Sigmoid colon (tissue), 7 donors: ENCODE results near the gene HMCN1. TPM values are rescaled to one million over a fixed set of nuclear protein-coding genes. Genes with fewer than 3 reads are reported as not detected.

Experiments used
- DNase-seq: peaks from one replicate; pipeline ENCODE4 v3.0.0-alpha.2; 2019
- H3K27ac ChIP-seq, 4 donors: fragments of 200-600 bp; sonication (generic); one replicate each; pipeline ENCODE4 v1.5.1; 2016 to 2019; ENCODE audit warnings: mild to moderate bottlenecking in 1 of 4
- H3K27me3 ChIP-seq, 3 donors: fragments of 200-600 bp; sonication (generic); one replicate each; pipeline ENCODE4 v1.5.1; 2019; ENCODE audit warnings: mild to moderate bottlenecking in 1 of 3
- H3K36me3 ChIP-seq, 4 donors: fragments of 200-600 bp; sonication (generic); one replicate each; pipeline ENCODE4 v1.5.1; 2016 to 2019
- H3K4me1 ChIP-seq, 4 donors: fragments of 200-600 bp; sonication (generic); one replicate each; pipeline ENCODE4 v1.5.1; 2017 to 2019
- H3K4me3 ChIP-seq, 4 donors: fragments of 200-600 bp; sonication (generic); one replicate each; pipeline ENCODE4 v1.5.1; 2017 to 2019; ENCODE audit warnings: mild to moderate bottlenecking in 2 of 4, moderate library complexity in 1 of 4
- H3K9me3 ChIP-seq, 4 donors: fragments of 200-600 bp in 3 of 4; sonication (generic) in 3 of 4; one replicate each; pipeline versions ENCODE4 v1.5.1 to v1.6.1; 2013 to 2019
- CTCF ChIP-seq, 4 experiments: fragments of 450-650 bp in 3 of 4; fragments of 200-600 bp in 1 of 4; IDR thresholded peaks; one replicate each; pipeline ENCODE4 v1.5.1; 2016 to 2019; ENCODE audit warnings: antibody characterized with exemption in 4 of 4, mild to moderate bottlenecking in 3 of 4, moderate library complexity in 2 of 4
- EP300 ChIP-seq, 4 donors: sonication (generic); formaldehyde crosslinking; IDR thresholded peaks; one replicate each; pipeline ENCODE4 v1.6.1; 2017; ENCODE audit warnings: antibody characterized with exemption in 4 of 4
- POLR2A ChIP-seq, 2 donors: fragments of 450-650 bp; IDR thresholded peaks; one replicate each; pipeline ENCODE4 v1.6.1; 2016; ENCODE audit warnings: antibody characterized with exemption in 2 of 2, mild to moderate bottlenecking in 2 of 2, moderate library complexity in 2 of 2
- POLR2AphosphoS5 ChIP-seq, 4 donors: sonication (generic); formaldehyde crosslinking; IDR thresholded peaks; one replicate each; pipeline ENCODE4 v1.6.1; 2017; ENCODE audit warnings: antibody characterized with exemption in 4 of 4
- WGBS, 2 donors: extraction: QIAGEN DNeasy Blood & Tissue Kit; methylation state at CpG; one replicate each; pipeline ENCODE4 v1.1.7; 2013; 5-methylcytosine and 5-hydroxymethylcytosine counted together
- intact Hi-C: fragments of 100-400 bp; cut with DNase I; formaldehyde crosslinking; loops from one replicate; pipeline ENCODE4 v1.15.1; 2023
- polyA plus RNA-seq, 3 donors: library from polyadenylated mRNA; stranded (reverse); fragments of 200-250 nt; gene quantifications; one replicate each; pipeline ENCODE4 v1.2.3, GENCODE V29; 2013
- total RNA-seq, 4 donors: library from RNA; depleted of rRNA; stranded (reverse); fragments of >200 nt; gene quantifications; one replicate each; pipeline ENCODE4 v1.1.0, GENCODE V29; 2016
- donor health status: healthy with polysubstance abuse.
- donor health status: Bipolar disorder and iron deficiency.
- donor health status: healthy.

The HMCN1 gene
- total and polyA plus RNA-seq, 7 donors: under 0.01 to 22.7 (median 6.7) TPM

GRCh38 chr1:185834371-185834905 lies 100.2 kb downstream of the HMCN1 start:
- no peak overlapping the region for H3K4me3 ChIP-seq
- no peaks in the 10 kb centered on the region for H3K27me3 ChIP-seq
- TF ChIP-seq EP300 (IDR thresholded peaks at IDR 0.05) (no peak), POLR2A (IDR thresholded peaks at IDR 0.05) (no peak), POLR2AphosphoS5 (IDR thresholded peaks at IDR 0.05) (no peak), CTCF (IDR thresholded peaks at IDR 0.05) (no peak)
- H3K9me3 ChIP-seq: no peaks in the 10 kb centered on the region
- no peaks in the 10 kb centered on the region for H3K36me3 ChIP-seq
- WGBS, 2 donors: 58 to 69% methylated on average over 2 of the region's 2 CpGs
- DNase-seq: no peak
- intact Hi-C loops: no loop called here
- no peak overlapping the region for H3K27ac ChIP-seq
- peaks cover 0 to 5% (median 0%) of the 10 kb centered on the region in 4 donors for H3K4me1 ChIP-seq

GRCh38 chr1:185835191-185835590 lies 101.0 kb downstream of the HMCN1 start:
- WGBS, 2 donors: 96 to 98% methylated on average over 1 of the region's 1 CpG
- H3K36me3 ChIP-seq: no peaks in the 10 kb centered on the region
- TF ChIP-seq POLR2AphosphoS5 (IDR thresholded peaks at IDR 0.05) (no peak), EP300 (IDR thresholded peaks at IDR 0.05) (no peak), POLR2A (IDR thresholded peaks at IDR 0.05) (no peak), CTCF (IDR thresholded peaks at IDR 0.05) (no peak)
- no peak overlapping the region for H3K27ac ChIP-seq
- intact Hi-C loops: no loop called here
- H3K4me1 ChIP-seq: peaks cover 0 to 5% (median 0%) of the 10 kb centered on the region in 4 donors
- H3K9me3 ChIP-seq: no peaks in the 10 kb centered on the region
- DNase-seq: no peak
- H3K27me3 ChIP-seq: no peaks in the 10 kb centered on the region
- H3K4me3 ChIP-seq: no peak overlapping the region

GRCh38 chr1:185837711-185838110 lies 103.5 kb downstream of the HMCN1 start:
- no peak for TF ChIP-seq POLR2AphosphoS5 (IDR thresholded peaks at IDR 0.05)
- no peak for TF ChIP-seq POLR2A (IDR thresholded peaks at IDR 0.05)
- TF ChIP-seq CTCF (IDR thresholded peaks at IDR 0.05): no peak
- TF ChIP-seq EP300 (IDR thresholded peaks at IDR 0.05): no peak
- H3K36me3 ChIP-seq: no peaks in the 10 kb centered on the region
- 76 to 78% methylated on average over 1 of the region's 1 CpG for WGBS, 2 donors
- H3K27me3 ChIP-seq: no peaks in the 10 kb centered on the region
- no peaks in the 10 kb centered on the region for H3K9me3 ChIP-seq
- intact Hi-C loops: no loop called here
- no peak for DNase-seq
- H3K4me1 ChIP-seq: peaks cover 0 to 5% (median 0%) of the 10 kb centered on the region in 4 donors
- H3K4me3 ChIP-seq: no peak overlapping the region
- no peak overlapping the region for H3K27ac ChIP-seq

- no peak overlapping the region for H3K4me3 ChIP-seq
- TF ChIP-seq EP300 (IDR thresholded peaks at IDR 0.05) (no peak), CTCF (IDR thresholded peaks at IDR 0.05) (no peak), POLR2AphosphoS5 (IDR thresholded peaks at IDR 0.05) (no peak), POLR2A (IDR thresholded peaks at IDR 0.05) (no peak)
- no peaks in the 10 kb centered on the region for H3K9me3 ChIP-seq
- H3K4me1 ChIP-seq: peaks cover 0 to 6% (median under 1%) of the 10 kb centered on the region in 4 donors
- intact Hi-C loops: no loop called here
- 89 to 90% methylated on average over 2 of the region's 2 CpGs for WGBS, 2 donors
- no peaks in the 10 kb centered on the region for H3K27me3 ChIP-seq
- DNase-seq: no peak
- no peaks in the 10 kb centered on the region for H3K36me3 ChIP-seq
- H3K27ac ChIP-seq: no peak overlapping the region
Observed at GRCh38 chr1:185838111-185838510, 103.9 kb downstream of the HMCN1 start.

GRCh38 chr1:185840880-185841279 lies 106.7 kb downstream of the HMCN1 start:
- Histone ChIP-seq H3K4me3 (no peak overlapping the region), H3K4me1 (peaks cover 0 to 13% (median 10%) of the 10 kb centered on the region in 4 donors), H3K27ac (no peak overlapping the region), H3K36me3 (no peaks in the 10 kb centered on the region), H3K9me3 (no peaks in the 10 kb centered on the region), H3K27me3 (no peaks in the 10 kb centered on the region)
- no peak for TF ChIP-seq CTCF (IDR thresholded peaks at IDR 0.05)
- TF ChIP-seq POLR2A (IDR thresholded peaks at IDR 0.05): no peak
- DNase-seq: no peak
- intact Hi-C loops: no loop called here
